Effector CD4-positive, alpha-beta T cell (primary cell): Measurements from ENCODE around the gene C1orf216.
"Not testable (repeated sequence)": the region's sequence is repeated elsewhere in the genome, so short reads cannot be mapped to it uniquely, and the experiment has no call there.

Experiments used
- DNase-seq: peaks from one replicate; pipeline ENCODE4 v3.0.0-alpha.2; 2020
- total RNA-seq: gene quantifications from one replicate; lab custom pipeline; 2026; lab: John Stamatoyannopoulos, UW

C1orf216 gene, protein sequence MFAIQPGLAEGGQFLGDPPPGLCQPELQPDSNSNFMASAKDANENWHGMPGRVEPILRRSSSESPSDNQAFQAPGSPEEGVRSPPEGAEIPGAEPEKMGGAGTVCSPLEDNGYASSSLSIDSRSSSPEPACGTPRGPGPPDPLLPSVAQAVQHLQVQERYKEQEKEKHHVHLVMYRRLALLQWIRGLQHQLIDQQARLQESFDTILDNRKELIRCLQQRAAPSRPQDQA
- total RNA-seq, result 9.2 reads per million, percentile 30 among the genes with 10 or more reads in this experiment

DNA sequence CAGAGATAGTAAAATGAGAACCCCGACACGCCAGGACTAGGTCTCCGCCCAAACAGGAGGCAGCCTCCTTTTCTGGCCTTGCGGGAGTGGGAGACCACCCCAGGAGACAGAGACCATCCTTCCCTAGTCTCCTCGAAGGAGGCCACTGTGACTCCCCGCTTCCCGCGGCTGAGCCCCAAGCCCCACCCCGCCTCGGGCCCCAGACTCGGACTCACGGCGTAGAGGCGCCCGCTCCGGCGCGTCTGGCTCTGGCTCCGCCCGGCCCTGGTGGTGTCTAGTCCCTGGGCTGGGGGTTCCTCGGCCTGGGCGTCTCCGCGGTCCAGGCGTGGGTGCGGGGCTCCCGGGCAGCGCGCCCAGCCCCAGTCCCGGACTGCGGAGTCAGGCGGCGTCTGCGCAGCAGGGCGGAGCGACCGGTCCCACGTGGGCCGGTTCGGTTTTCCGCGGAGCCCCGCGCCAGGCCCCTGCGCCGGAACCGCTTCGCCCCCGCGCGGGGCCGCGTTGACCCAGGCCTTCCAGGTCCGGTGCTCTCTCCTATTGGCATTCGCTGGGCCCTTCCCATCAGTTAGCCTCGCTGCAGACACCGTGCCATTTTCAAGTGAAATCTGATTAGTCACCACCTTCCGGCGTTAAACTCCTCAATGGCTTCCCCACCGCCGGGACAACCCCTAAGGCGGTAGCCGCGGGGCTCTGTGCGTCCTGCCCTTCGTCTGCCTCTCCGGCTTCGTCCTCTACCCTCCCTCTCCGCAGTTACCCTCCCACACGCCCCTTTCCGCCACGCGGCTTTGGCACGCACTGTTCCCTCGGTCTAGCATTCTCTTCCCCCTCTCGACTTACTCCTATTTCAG is at the start of gene C1orf216:
C1orf216 (minus strand) TSS at position 393 of the 845 bp plus-strand sequence. CDS start 2,563 bp downstream, outside the sequence.
- peak; percentile 51 for DNase-seq

DNA sequence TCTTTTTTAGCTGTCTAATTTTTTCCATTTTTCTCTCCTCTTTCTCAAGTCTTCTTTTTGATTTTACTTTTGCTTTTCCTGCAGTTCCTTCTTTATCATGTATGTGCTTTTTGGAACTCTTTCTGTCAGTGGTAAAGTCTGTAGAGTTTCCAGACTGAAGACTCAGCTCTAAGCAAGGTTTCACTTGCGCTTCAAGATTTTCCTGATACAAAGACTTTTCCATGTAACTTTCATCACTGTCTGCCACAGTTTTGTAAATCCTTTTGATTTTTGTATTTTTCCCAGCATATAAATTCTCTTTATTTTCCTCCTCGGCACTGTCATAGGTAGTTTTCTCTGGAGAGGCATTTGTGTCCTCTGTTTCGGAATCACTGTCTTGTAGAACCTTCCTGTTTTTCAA is 45.6 kb upstream of the C1orf216 start:
- DNase-seq, result no peak

DNA sequence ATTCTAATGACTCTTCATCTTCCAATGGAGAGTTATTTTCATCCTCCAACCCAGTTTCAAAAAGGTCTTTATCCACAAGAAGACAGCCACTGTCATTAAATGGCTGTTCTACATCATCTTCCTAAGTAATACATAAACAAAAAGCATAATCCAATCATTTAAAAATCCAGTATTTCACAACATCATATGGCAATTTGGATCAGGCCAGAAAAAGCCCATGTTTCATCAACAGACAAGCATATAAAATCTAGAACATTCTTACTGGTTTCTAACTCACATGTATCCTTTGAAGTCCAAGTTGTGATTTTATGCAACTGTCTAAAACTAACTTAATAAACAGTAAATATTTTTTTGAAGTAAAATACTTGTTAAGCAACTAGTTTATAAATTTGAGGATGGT is 44.5 kb upstream of the C1orf216 start:
- DNase-seq, result no peak

DNA sequence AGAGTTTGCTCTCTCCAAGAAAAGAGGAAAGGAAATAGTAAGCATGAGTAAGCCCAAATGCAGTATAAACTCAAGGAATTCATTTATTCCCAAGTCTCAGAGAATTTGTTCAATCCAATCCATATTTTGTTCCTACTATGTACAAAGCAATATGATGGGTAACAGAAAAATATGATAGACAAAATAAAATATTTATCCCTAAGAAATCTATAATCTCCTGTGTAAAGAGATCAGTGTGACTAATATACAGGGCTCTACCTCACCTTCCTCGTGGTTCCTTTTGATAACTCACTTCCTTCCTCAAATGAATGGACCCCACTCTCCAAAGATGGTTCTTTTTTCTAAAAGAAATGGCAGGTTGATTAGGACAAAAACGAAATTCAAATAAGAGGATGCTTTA is 43.5 kb upstream of the C1orf216 start:
- no peak for DNase-seq

DNA sequence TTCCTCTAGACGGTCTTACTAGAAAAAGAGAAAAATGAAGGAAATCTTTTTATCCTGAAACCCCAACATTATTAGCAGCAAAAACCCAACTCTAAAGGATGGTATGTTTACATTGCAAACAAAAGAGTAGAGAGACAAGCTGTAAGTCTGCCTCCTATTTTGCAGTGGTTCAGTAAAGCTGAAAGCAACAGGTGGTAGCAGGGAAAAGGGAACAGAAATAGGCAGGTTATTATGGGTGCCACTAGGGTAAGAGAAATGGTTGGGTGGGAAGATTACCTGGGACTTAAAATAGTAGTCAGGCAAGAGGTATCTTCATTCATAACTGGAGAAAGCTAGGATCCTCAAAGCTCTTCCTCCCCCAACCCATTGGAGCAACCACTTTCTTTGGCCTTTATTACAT is 37.4 kb upstream of the C1orf216 start:
- DNase-seq, result no peak

DNA sequence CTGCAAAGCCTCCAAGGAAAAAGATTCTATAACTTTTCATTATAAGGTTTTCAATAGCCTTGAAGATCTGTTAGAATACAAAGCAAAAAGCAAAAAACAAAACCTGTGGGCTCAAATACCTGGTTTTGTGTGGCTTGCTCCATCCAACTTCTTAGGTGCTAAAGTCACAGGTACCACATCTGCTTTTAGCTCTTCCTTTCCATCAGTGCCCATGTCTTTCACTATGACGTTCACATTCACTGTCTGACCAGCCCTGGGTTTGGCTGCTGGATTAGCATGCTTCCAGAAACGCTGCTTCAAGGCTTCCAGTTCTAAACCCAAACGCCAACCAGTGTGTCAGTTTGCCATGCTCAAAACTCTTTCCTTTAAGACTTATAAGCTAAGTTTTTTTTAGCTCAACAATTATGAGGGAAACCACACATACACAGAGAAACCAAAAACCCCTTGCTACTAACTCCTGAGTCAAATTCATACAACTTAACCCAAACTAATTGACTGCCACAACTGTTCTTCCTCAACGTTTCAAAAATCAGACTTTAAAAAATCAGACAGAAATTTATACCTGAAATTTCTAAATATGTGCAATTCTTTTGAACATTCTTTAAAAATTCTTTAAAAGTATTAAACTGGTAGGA is 35.1 kb upstream of the C1orf216 start:
- no peak for DNase-seq

DNA sequence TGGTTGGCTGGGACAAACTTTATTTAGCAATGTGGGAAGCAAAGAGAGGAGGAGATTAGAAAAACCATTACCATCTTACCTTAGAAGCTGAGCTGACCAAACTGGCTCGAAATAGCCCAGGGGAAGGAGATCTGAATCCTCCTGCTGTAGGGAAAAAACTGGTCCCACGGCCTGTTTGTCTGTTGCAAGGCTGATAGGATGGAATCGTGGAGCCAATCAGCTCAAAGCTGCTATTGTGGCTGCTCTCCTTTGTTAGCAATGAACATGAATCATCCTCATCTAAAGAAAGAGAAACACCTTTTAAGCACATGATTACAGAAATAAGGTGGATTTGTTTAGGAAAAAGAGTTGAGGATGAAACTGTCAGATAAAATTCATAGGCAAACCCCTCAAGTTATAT is 29.6 kb upstream of the C1orf216 start:
- no peak for DNase-seq

DNA sequence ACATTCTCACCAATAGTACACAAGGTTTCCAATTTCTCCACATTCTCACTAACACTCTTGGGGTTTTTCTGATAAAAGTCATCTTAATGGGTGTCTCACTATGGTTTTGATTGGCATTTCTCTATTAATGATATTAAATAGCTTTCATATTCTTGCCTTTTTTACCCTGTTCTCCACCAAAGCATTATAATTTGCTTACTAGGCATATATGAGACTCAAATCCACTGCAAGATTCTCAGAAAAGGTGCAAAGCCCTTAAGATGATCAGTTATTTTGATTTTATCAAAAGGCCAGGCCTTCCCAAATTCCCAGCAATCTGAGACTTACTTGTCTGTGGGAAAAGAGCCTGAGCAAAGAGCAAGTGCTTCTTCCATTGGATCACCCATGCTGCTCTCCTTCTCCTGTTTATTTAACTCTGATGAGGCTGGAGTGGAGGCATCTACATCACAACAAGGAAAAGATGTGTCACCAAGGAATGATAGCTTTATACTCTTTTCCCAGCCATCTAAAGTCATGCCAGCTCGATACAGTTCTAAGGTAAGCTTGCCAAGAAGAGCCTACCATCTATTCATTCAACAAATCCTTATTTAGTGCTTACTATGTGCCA is 26.5 kb upstream of the C1orf216 start:
- DNase-seq, result no peak

DNA sequence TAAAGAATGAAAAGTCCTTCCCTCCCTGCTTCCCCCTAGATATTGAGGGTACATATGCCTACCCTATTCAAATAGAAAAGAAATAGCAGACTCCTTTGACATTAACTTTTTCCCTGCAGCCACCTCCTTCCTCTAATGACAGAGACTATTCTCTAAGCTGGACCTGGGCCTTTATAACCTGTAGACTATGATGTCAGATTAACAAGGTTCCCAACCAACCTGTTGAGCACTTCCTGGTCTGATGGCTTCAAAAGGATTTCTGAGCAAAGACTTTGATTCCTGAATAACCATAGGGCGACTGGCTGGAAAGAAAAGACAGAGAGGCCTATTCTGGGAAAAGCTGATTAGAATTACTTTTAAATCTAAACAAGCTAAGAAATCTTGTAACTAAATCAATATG is 18.4 kb upstream of the C1orf216 start:
- no peak for DNase-seq

DNA sequence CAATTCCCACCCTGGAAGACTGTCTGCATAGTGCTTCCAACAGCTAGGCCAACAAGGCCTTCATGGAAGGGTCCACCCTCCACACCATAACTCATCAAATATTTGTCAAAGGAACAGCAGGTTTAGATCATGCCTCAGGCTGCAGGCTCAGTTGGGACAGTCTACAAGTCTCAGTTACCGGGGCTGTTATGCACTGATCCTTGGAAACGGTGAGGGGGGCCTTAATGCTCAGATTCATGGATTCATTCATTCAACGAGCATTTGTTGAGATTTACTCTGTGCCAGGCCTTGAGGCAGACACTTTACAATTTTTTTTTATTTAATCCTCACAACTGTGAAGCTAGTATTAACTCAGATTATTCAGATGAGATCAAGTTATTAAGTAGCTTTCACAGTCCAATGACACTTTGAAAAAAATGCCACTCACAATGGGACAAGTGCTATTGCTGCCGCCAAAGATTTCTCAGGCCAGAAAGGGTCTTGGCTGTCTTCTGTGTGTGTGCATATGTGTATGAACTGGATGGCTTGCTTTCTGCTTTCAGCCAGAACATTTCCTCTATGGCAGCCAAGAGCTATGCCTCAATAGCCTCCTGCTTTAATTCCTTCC is 8.9 kb upstream of the C1orf216 start:
- DNase-seq, result no peak

DNA sequence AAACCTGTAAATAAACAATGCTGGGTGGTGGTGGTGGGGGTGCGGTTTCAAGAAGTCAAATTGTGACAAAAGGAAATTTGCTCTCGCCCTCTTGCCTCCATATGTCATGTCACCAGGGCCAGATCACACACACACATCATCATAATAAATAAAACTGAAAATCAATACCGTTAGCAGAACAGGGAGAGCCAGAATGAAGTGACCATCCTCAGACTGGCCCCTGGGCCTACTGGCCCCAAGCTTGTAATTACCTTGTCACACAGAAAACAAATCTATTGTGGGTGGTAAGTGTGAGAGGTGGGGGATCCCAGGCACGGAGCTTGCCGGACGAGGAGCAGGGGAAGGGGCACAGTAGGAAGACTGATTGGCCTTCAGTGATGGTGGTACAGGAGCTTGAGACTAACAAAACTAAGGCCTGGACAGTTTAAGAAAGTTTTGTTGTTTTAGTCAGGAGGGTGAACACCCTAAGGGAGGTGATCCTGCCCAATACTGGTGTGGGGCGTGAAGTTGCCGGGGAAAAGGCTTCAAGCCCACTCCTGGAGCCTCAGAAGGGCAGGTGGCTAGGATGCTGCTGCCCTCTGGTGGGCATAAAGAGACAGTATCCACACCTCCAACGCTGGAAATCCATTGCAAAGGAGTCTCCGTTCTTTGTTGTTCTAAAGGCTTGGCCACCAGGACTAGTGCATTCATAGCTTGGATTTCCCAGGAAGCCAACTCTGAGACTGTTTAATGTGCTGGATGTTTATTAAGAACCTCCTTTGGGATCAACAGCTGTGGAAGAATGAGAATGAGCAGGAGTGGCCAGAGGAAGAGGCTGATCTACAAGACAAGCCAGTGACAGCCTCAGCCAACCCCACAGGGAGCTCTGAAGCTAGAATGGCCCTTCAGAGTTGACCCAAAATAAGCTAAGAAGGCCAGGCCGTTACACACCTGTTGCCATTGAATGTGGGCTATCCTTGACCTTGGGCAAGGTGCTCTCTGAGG is 8.1 kb upstream of the C1orf216 start:
- peak; percentile 32 for DNase-seq

DNA sequence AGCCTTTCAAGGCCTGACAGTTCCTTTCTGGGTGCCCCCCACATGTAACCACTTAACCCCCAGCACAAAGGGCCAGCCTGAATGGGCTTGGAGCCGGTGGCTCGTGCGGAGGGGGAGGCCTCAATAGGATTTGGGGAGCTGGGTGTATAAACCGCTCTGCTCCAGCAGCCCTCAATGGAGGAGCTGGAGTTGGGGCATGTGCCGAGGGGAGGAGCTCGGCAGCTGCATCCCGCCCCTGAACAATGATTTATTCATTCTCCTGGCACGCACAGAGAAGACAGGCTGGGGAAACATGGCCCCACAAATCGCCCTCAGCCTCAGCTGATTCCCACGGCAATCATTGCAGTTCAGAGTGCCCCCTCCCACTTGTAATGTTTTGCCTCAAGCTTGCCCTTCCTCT is 6.9 kb upstream of the C1orf216 start:
- DNase-seq, result no peak

DNA sequence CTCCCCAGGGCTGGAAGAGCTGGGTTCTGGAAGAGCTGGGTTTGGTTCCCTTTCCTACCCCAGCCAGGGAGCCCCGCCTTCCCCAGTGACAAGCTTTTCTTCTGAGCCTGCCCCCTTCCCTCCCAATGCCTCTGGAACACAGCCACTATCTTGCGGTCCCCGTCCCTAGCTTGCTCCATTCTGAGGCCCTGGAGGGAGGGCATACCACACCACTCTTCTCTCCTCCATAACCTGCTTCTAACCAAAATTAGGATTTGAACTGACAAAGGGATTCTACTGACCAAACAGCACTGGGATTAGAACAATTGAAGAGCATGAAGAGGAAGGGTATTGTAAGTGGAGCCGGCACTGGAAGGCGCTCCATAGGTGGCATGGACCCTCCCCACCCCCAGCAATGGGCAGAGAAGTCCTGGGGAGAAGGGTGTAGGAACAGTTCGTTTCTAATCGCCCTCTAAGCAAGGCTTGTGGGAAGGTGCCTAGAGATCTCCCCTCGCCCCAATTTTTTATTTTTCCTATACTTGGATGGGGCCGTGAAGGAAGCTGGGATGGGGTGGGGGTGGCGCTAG is 690 bp downstream of the C1orf216 start:
- DNase-seq, result no peak

DNA sequence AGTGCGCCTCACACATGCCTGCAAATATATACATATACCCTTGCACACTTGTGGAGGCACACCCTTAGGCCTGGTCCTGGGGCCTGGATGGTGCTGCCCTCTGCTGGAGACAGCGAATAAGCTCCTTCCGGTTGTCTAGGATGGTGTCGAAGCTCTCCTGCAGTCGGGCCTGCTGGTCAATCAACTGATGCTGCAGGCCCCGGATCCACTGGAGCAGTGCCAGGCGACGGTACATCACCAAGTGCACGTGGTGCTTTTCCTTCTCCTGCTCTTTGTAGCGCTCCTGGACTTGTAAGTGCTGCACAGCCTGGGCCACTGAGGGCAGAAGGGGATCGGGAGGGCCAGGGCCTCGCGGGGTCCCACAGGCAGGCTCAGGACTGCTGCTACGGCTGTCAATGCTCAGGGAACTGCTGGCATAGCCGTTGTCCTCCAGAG is 3.1 kb downstream of the C1orf216 start:
- peak; percentile 71 for DNase-seq

DNA sequence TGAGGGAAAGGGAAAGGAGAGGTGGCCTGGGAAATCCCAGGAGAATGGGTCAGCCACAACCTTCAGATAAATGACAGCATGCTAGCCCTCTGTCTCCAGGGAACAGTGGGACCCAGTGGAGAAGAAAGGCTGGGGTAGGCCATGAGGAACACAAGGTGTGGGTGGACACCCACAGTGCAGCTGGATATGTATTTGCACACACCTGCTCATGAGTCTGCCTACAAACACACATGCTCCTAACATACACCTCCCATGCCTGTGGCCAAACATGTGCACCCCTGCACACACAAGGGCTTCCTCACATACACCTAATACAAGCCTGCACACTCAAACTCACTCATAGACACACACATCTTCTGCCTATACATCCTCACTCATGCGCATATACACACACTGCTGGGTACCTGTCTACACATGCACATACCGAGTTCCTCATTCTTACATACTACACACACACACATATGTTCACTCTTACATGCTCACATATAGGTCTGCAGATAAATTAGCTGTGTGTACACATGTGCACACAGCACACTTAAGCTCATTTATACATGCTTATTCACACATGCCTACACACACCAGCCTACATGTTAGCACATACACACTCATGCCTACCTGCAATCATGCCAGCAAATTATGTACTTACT is 3.6 kb downstream of the C1orf216 start:
- DNase-seq, result no peak

DNA sequence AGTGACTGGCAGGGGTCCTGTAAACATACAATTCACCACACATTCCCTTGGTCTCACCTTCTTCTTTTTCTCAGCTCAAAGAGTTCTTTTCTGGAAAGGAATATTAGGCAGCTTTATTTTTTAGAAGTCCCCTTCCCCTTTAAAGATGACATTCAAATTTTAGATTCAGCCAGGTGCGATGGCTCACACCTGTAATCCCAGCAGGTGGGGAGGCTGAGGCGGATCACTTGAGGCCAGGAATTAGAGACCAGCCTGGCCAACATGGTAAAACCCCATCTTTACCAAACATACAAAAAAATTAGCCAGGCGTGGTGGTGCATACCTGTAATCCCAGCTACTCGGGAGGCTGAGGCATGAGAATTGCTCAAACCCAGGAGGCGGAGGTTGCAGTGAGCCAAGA is 7.6 kb downstream of the C1orf216 start:
- DNase-seq, result not testable (repeated sequence)

DNA sequence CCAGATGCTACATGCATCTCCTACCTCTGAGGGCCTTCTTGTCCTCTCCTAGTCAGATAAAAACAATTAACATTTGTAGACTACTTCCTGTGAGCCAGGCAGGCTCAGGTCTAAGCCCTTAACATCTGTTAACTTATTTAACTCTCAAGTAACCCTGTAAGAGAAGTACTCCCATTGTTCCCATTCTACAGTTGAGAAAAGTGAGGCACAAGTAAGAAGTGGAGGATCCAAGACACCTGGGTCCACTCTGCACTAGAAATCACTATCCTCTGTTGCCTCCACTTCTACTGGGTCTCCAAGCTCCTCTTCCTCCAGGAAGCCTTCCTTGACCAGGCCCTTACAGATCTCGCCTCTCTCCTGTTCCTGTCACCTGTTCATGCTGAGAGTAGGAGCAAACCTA is 9.7 kb downstream of the C1orf216 start:
- no peak for DNase-seq

DNA sequence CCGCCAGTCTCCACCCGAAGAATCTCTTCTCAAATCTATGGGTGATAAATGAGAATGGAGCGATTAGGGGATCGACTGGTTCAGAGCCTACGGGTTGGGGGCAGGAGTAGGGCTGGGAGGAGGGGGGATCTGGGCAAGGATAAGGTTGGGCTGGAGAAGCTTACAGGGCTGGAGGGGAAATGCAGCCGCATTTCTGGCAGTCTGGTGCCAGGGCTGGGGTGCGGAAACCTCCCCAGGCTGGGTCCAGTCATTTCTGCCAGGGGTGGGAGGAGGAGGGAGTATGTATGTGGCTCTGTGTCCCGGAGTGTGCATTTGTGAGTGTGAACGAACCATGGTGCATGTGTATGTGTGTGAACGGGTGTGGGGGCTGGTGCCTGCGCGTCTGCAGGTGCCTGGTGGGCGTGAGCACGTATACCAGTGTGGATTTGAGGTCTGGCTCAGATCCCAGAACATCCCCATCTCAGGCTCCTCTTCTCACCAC is 10.2 kb downstream of the C1orf216 start:
- DNase-seq, result no peak

DNA sequence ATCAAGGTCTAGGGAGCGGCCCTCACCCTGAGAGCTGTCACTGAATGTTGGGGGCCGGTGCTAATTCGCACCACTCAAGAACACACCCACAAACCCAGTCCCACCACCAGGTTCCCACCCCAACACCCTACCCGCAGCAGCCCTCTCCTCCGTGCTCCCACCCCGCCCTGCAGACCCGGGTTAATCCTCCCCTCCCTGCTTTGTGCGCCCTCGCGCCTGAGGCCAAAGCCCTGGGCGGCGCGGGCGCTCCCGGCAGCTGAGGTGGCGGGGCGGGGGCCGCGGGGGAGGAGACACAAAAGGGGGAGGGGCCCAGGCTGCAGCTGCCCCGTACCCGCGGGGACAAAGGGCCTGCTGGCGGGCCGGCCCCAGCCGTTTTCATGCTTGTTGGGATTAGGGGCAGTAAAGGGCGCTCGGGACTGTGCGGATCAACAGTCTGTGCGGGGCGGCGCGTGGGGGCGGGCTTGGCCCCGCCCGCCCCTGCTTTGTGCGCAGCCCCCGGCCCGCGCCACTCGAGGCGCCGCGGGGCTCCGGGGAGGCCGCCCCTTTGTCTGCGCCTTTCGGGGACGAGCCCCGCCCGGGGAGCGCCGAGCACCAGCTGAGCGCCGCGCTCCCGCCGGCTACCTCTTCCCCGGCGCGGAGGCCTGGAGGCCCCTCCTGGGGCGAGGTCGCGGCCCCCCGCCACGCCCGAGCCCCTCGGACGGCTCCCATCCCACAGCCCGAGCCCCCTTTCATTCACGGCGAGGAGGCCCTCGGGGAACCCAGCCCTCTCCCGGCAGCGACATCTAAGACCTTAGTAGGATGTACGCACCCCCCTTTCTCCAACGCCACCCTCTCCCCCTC is 10.9 kb downstream of the C1orf216 start:
- no peak for DNase-seq
